ENCODE results near the gene EFCC1.

- TF ChIP-seq GATA2 (IDR thresholded peaks at IDR 0.05; ENCODE audit: low read depth, low read length) (no peak), GATA3 (IDR thresholded peaks at IDR 0.05; ENCODE audit: low read depth, low read length) (no peak)
Observed at GRCh38 chr3:129007792-129008191, 6.7 kb downstream of the EFCC1 start.

Measured in SH-SY5Y (cell line).